Panc1 (cell line): ENCODE results near the gene FAM13A. TPM values are rescaled to one million over a fixed set of nuclear protein-coding genes. Genes with fewer than 3 reads are reported as not detected.

ENCODE experiments used
- ATAC-seq: fragments of 200-7000 bp; cut with Tn5 transposase; 2 replicates; pipeline ENCODE4 v1.9.1; 2020; ENCODE audit warnings: mild to moderate bottlenecking, moderate library complexity
- BruUV-seq: library from RNA; stranded (reverse); fragments of 400-500 nt; replicated peaks from 2 replicates; lab custom pipeline; 2021; lab: Mats Ljungman, UMichigan
- CTCF ChIA-PET: fragments of 300-600 bp; sonication (Branson Sonifier 250); formaldehyde crosslinking; loops from one replicate; lab custom pipeline; 2022; ENCODE audit warnings: antibody characterized with exemption; lab: Charles Lee
- POLR2A ChIA-PET: fragments of 300-600 bp; sonication (Branson Sonifier 250); formaldehyde crosslinking; loops from one replicate; lab custom pipeline; 2022; ENCODE audit warnings: antibody characterized with exemption; lab: Charles Lee
- DNase-seq: peaks from one replicate; pipeline ENCODE4 v3.0.0-alpha.2; 2010; ENCODE audit warnings: low read depth, low spot score
- H3K27ac ChIP-seq: 2 replicates; pipeline ENCODE4 v1.5.1; 2011; ENCODE audit warnings: mild to moderate bottlenecking, low read length, inconsistent platforms
- H3K27me3 ChIP-seq: fragments of 200-500 bp; sonication (Bioruptor generic); 2 replicates; pipeline ENCODE4 v1.6.0; 2014; ENCODE audit warnings: low read length, inconsistent platforms; ENCODE audit not compliant: control insufficient read depth, insufficient read depth
- H3K36me3 ChIP-seq: fragments of 200-500 bp; sonication (Bioruptor generic); 2 replicates; pipeline ENCODE4 v1.5.1; 2014; ENCODE audit warnings: inconsistent platforms, mild to moderate bottlenecking, low read length, moderate library complexity; ENCODE audit not compliant: control insufficient read depth, insufficient read depth
- H3K4me1 ChIP-seq: 2 replicates; pipeline ENCODE4 v1.5.1; 2011; ENCODE audit warnings: inconsistent platforms, mild to moderate bottlenecking, low read length, moderate library complexity; ENCODE audit not compliant: control insufficient read depth, insufficient read depth
- H3K4me3 ChIP-seq, 2 experiments: 2 replicates each; pipeline ENCODE4 v1.5.1; 2011 to 2012; ENCODE audit warnings: low read depth in 2 of 2, low read length in 2 of 2, mild to moderate bottlenecking in 2 of 2, inconsistent platforms in 1 of 2, moderate library complexity in 1 of 2
- H3K9me3 ChIP-seq: fragments of 200-500 bp; sonication (Bioruptor generic); 2 replicates; pipeline ENCODE4 v1.5.1; 2014; ENCODE audit warnings: low read depth, mild to moderate bottlenecking, inconsistent platforms, low read length, moderate library complexity; ENCODE audit not compliant: control insufficient read depth, insufficient read depth
- POLR2AphosphoS5 ChIP-seq: IDR thresholded peaks from 2 replicates; pipeline ENCODE4 v1.6.1; 2012; ENCODE audit warnings: mild to moderate bottlenecking, low read depth, low read length, moderate library complexity
- SIN3A ChIP-seq: IDR thresholded peaks from 2 replicates; pipeline ENCODE4 v1.6.1; 2012; ENCODE audit warnings: low read depth, mild to moderate bottlenecking, low read length, moderate library complexity, borderline replicate concordance; ENCODE audit not compliant: insufficient read depth
- TCF7L2 ChIP-seq: IDR thresholded peaks from 2 replicates; pipeline ENCODE4 v1.6.1; 2011; ENCODE audit warnings: mild to moderate bottlenecking, low read depth, low read length, inconsistent platforms
- in situ Hi-C: cut with HindIII; loops from 2 replicates; pipeline ENCODE4 v1.10.0; 2016; ENCODE audit warnings: low sequenced_read_pairs, low pct_unique_long_range_greater_than_20kb
- intact Hi-C: fragments of 100-400 bp; cut with micrococcal nuclease; formaldehyde crosslinking; loops from one replicate; pipeline ENCODE4 v1.10.0; 2022; ENCODE audit not compliant: unreplicated experiment
- total RNA-seq: library from RNA; stranded (reverse); gene quantifications from one replicate; pipeline ENCODE4 v1.2.1, GENCODE V29; 2021; ENCODE audit not compliant: unreplicated experiment
- TF ChIP-seq, protein P1 (sequence below): fragments of 450-650 bp; IDR thresholded peaks from 2 replicates; pipeline ENCODE4 v1.5.1; 2017; ENCODE audit warnings: mild to moderate bottlenecking
- TF ChIP-seq, protein P2 (sequence below), 2 experiments: IDR thresholded peaks; 2 replicates each; pipeline ENCODE4 v1.6.1; 2011 to 2012; ENCODE audit warnings: low read depth in 2 of 2, control low read depth in 1 of 2, low read length in 1 of 2, mild to moderate bottlenecking in 1 of 2, moderate library complexity in 1 of 2; ENCODE audit not compliant: insufficient read depth in 1 of 2

The FAM13A gene
- total RNA-seq, 1 experiment from 2014 or later, result 5.8 TPM

DNA sequence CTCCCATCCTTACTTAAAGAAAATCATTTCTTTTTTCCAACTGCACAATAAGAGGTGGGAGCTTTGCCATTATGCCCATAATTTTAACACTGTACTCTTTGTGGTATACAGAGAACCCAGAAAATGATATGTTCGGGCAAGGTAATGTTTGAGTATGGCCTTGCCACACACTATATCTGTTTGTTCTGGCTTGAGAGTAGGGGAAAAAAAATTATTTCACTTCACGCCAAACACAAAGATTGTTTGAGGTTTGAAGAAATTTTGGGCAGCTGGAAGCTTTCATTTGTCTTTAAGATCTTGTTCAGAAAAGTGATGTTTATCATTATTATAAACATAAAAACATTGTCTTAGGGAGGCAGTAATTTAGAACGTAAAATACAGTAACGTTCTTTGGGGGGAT lies 244.0 kb downstream of the FAM13A start:
- Histone ChIP-seq H3K4me3 (no peak overlapping the region), H3K27me3 (no peaks in the 10 kb centered on the region), H3K4me1 (no peaks in the 10 kb centered on the region), H3K36me3 (no peaks in the 10 kb centered on the region), H3K9me3 (no peaks in the 10 kb centered on the region), H3K27ac (no peak overlapping the region)
- in situ Hi-C loops (no loop called here), intact Hi-C loops (no loop called here)
- no peak for TF ChIP-seq POLR2AphosphoS5
- no peak for TF ChIP-seq SIN3A
- TF ChIP-seq, protein P1, sequence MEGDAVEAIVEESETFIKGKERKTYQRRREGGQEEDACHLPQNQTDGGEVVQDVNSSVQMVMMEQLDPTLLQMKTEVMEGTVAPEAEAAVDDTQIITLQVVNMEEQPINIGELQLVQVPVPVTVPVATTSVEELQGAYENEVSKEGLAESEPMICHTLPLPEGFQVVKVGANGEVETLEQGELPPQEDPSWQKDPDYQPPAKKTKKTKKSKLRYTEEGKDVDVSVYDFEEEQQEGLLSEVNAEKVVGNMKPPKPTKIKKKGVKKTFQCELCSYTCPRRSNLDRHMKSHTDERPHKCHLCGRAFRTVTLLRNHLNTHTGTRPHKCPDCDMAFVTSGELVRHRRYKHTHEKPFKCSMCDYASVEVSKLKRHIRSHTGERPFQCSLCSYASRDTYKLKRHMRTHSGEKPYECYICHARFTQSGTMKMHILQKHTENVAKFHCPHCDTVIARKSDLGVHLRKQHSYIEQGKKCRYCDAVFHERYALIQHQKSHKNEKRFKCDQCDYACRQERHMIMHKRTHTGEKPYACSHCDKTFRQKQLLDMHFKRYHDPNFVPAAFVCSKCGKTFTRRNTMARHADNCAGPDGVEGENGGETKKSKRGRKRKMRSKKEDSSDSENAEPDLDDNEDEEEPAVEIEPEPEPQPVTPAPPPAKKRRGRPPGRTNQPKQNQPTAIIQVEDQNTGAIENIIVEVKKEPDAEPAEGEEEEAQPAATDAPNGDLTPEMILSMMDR, result no peak
- TF ChIP-seq, protein P2, sequence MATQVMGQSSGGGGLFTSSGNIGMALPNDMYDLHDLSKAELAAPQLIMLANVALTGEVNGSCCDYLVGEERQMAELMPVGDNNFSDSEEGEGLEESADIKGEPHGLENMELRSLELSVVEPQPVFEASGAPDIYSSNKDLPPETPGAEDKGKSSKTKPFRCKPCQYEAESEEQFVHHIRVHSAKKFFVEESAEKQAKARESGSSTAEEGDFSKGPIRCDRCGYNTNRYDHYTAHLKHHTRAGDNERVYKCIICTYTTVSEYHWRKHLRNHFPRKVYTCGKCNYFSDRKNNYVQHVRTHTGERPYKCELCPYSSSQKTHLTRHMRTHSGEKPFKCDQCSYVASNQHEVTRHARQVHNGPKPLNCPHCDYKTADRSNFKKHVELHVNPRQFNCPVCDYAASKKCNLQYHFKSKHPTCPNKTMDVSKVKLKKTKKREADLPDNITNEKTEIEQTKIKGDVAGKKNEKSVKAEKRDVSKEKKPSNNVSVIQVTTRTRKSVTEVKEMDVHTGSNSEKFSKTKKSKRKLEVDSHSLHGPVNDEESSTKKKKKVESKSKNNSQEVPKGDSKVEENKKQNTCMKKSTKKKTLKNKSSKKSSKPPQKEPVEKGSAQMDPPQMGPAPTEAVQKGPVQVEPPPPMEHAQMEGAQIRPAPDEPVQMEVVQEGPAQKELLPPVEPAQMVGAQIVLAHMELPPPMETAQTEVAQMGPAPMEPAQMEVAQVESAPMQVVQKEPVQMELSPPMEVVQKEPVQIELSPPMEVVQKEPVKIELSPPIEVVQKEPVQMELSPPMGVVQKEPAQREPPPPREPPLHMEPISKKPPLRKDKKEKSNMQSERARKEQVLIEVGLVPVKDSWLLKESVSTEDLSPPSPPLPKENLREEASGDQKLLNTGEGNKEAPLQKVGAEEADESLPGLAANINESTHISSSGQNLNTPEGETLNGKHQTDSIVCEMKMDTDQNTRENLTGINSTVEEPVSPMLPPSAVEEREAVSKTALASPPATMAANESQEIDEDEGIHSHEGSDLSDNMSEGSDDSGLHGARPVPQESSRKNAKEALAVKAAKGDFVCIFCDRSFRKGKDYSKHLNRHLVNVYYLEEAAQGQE (IDR thresholded peaks at IDR 0.05; ENCODE audit: insufficient read depth in 1 of 2, low read depth in 2 of 2, low read length in 1 of 2), result no peak
- TF ChIP-seq TCF7L2, result no peak
- DNase-seq (no peak), ATAC-seq (no peak)
- POLR2A ChIA-PET, result no interaction called here
- CTCF ChIA-PET, result no interaction called here
- no TSS peak for BruUV-seq

DNA sequence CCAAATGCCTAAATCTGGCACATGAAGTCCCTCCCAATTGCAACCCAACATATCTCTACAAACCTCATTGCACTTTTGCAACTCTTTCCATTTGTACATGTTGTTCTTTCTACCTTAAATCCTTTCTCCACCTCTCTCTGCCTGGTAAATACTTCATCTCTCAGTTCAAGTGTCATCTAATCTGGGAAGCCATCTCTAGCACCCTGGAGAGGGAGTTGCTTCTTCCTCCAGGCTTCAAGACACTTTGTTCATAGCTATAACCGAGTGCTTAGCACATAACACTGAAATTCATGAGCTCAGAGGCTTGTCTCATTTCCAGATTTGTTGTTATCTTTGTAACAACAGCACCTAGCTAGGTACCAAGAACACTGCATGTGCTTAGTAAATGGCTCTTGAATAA lies 244.6 kb downstream of the FAM13A start:
- ATAC-seq (no peak), DNase-seq (no peak)
- in situ Hi-C loops, result no loop called here
- POLR2A ChIA-PET, result no interaction called here
- intact Hi-C loops, result no loop called here
- Histone ChIP-seq H3K4me1 (no peaks in the 10 kb centered on the region), H3K4me3 (no peak overlapping the region), H3K27me3 (no peaks in the 10 kb centered on the region), H3K36me3 (no peaks in the 10 kb centered on the region), H3K9me3 (no peaks in the 10 kb centered on the region), H3K27ac (no peak overlapping the region)
- BruUV-seq, result no TSS peak
- TF ChIP-seq POLR2AphosphoS5, result no peak
- no peak for TF ChIP-seq TCF7L2
- TF ChIP-seq, protein P2 (IDR thresholded peaks at IDR 0.05; ENCODE audit: insufficient read depth in 1 of 2, low read depth in 2 of 2, low read length in 1 of 2), result no peak
- TF ChIP-seq, protein P1, result no peak
- TF ChIP-seq SIN3A, result no peak
- CTCF ChIA-PET, result no interaction called here
